ENCODE results near the gene TIMM17A.

DNA sequence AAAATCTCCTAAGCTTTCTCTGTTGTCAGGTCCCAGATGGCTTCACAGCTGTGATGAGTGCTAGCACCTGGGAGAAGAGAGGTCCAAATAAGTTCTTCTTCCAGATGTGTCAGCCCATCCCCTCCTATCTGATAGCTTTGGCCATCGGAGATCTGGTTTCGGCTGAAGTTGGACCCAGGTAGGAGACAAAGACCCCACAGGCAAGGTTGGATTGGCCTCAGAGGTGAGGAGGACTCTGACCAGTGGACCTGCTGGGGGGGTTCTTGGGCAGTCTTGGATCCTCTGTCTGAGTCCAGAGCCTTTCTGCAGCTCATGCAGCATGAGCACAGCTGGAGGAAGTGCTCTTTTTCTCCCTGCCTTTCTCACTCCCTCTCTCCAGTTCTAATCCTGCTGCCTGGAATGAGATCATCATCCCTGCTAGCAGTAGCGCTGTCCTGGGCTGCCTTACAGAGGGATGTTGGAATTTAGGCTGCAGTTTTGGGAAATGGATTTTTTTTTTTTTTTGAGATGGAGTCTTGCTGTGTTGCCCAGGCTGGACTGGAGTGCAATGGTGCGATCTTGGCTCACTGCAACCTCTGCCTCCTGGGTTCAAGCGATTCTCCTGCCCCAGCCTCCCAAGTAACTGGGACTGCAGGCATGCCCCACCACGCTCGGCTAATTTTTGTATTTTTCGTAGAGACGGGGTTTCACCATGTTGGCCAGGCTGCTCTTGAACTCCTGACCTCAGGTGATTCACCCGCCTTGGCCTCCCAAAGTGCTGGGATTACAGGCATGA, 34.2 kb downstream of the TIMM17A start:
- TF ChIP-seq EZH2phosphoT487 (IDR thresholded peaks at IDR 0.05): no peak
- no peak for TF ChIP-seq EZH2 (IDR thresholded peaks at IDR 0.05)
- TF ChIP-seq, protein P1, sequence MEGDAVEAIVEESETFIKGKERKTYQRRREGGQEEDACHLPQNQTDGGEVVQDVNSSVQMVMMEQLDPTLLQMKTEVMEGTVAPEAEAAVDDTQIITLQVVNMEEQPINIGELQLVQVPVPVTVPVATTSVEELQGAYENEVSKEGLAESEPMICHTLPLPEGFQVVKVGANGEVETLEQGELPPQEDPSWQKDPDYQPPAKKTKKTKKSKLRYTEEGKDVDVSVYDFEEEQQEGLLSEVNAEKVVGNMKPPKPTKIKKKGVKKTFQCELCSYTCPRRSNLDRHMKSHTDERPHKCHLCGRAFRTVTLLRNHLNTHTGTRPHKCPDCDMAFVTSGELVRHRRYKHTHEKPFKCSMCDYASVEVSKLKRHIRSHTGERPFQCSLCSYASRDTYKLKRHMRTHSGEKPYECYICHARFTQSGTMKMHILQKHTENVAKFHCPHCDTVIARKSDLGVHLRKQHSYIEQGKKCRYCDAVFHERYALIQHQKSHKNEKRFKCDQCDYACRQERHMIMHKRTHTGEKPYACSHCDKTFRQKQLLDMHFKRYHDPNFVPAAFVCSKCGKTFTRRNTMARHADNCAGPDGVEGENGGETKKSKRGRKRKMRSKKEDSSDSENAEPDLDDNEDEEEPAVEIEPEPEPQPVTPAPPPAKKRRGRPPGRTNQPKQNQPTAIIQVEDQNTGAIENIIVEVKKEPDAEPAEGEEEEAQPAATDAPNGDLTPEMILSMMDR (IDR thresholded peaks at IDR 0.05): no peak

All from neural progenitor cell (in vitro differentiated cells).